ENCODE results near the gene PTPRC.

Gene PTPRC

DNA sequence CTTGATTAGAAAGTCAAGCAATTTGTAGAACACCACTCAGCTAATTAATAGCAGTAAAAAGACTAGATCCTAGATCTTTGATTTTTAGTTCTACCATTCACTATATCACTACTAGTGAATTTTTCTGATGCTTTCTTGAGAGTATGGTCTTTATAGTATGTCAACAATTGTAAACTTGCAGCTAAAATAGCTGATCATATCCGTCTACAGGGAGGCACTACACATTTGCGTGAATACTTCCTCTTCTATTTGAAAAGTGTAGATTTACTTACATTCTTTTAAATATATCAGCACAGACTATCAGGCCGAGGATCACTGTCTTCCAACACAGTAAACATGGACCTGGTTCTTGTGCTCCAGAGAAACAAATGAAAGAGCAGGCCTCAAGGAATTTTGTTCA lies 18.6 kb upstream of the PTPRC start:
- DNase-seq (ENCODE audit: low read depth): no peak
- no peak overlapping the region for H3K4me3 ChIP-seq (ENCODE audit: low read depth, low read length)
- TF ChIP-seq MYC (IDR thresholded peaks at IDR 0.05; ENCODE audit: low read depth, low read length) (no peak), POLR2A (IDR thresholded peaks at IDR 0.05; ENCODE audit: extremely low read depth, insufficient read length) (no peak)
- TF ChIP-seq, protein P1, sequence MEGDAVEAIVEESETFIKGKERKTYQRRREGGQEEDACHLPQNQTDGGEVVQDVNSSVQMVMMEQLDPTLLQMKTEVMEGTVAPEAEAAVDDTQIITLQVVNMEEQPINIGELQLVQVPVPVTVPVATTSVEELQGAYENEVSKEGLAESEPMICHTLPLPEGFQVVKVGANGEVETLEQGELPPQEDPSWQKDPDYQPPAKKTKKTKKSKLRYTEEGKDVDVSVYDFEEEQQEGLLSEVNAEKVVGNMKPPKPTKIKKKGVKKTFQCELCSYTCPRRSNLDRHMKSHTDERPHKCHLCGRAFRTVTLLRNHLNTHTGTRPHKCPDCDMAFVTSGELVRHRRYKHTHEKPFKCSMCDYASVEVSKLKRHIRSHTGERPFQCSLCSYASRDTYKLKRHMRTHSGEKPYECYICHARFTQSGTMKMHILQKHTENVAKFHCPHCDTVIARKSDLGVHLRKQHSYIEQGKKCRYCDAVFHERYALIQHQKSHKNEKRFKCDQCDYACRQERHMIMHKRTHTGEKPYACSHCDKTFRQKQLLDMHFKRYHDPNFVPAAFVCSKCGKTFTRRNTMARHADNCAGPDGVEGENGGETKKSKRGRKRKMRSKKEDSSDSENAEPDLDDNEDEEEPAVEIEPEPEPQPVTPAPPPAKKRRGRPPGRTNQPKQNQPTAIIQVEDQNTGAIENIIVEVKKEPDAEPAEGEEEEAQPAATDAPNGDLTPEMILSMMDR (IDR thresholded peaks at IDR 0.05; ENCODE audit: low read depth, low read length): no peak
- TF ChIP-seq, protein P2, sequence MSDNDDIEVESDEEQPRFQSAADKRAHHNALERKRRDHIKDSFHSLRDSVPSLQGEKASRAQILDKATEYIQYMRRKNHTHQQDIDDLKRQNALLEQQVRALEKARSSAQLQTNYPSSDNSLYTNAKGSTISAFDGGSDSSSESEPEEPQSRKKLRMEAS (IDR thresholded peaks at IDR 0.05; ENCODE audit: low read depth, low read length): no peak

DNA sequence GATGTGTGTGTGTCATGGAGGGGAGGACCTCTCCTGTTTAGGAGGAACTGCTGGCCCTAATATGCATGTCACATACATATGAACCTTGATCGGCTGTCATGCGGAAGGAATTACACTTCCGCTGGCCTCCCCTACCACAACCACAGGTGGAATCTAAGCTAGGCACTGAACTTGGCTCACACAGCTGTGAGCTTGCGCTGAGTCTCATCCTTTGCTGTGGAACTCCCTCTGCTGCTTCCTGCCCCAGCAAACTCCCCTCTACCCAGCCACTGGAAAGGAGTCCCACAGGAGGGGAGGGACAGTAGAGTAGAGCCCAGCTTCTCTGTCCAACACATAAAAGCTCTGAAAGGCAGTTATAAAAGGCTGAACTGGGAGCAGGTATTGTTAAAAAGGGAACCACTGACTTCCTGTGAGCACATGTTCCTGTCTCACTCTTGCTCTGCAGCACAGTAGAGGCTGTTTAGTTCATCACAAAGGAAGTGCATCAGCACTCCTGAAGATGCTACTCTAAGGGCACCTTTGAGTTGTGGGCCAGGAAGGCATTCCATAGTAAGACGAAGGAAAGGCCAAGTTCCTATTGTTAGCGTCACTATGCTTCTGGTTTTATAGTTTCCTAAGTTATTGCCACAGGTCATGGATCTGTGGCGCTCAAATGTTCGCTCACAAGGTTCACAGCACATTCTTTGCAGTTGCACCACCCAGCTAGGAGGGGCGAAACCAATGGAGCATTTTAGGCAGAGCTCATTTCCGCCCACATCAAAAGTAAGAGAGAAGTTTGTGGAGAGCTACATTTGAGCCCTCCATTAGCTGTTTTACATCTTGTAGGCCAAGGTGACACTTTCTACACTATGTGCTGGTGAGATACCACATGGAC lies 17.7 kb upstream of the PTPRC start:
- TF ChIP-seq, protein P1 (IDR thresholded peaks at IDR 0.05; ENCODE audit: low read depth, low read length): no peak
- TF ChIP-seq POLR2A (IDR thresholded peaks at IDR 0.05; ENCODE audit: extremely low read depth, insufficient read length): no peak
- TF ChIP-seq, protein P2 (IDR thresholded peaks at IDR 0.05; ENCODE audit: low read depth, low read length): peak; percentile 90
- TF ChIP-seq MYC (IDR thresholded peaks at IDR 0.05; ENCODE audit: low read depth, low read length): peak; percentile 87
- H3K4me3 ChIP-seq (ENCODE audit: low read depth, low read length): no peak overlapping the region
- DNase-seq (ENCODE audit: low read depth): peak; percentile 58

DNA sequence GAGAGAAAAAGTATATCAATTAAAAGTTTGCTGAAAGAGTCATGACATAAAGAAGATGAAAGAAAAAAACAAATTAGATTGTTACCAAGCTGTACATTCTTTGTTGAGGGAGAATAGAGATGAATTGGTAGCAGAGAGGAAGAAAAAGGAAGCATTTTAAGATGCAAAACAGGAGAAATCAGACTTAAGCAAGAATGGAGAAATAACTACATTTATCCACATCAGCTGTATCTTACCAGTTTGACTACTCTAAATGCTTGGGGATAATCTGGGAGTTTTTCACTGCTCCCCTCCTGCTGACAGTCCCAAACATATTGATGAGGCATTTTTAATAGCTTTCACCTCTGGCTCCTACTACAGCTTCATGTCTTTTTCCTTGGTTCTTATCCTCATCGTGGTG lies 16.8 kb upstream of the PTPRC start:
- TF ChIP-seq MYC (IDR thresholded peaks at IDR 0.05; ENCODE audit: low read depth, low read length) (no peak), POLR2A (IDR thresholded peaks at IDR 0.05; ENCODE audit: extremely low read depth, insufficient read length) (no peak)
- TF ChIP-seq, protein P1 (IDR thresholded peaks at IDR 0.05; ENCODE audit: low read depth, low read length): no peak
- TF ChIP-seq, protein P2 (IDR thresholded peaks at IDR 0.05; ENCODE audit: low read depth, low read length): no peak
- no peak overlapping the region for H3K4me3 ChIP-seq (ENCODE audit: low read depth, low read length)
- no peak for DNase-seq (ENCODE audit: low read depth)

DNA sequence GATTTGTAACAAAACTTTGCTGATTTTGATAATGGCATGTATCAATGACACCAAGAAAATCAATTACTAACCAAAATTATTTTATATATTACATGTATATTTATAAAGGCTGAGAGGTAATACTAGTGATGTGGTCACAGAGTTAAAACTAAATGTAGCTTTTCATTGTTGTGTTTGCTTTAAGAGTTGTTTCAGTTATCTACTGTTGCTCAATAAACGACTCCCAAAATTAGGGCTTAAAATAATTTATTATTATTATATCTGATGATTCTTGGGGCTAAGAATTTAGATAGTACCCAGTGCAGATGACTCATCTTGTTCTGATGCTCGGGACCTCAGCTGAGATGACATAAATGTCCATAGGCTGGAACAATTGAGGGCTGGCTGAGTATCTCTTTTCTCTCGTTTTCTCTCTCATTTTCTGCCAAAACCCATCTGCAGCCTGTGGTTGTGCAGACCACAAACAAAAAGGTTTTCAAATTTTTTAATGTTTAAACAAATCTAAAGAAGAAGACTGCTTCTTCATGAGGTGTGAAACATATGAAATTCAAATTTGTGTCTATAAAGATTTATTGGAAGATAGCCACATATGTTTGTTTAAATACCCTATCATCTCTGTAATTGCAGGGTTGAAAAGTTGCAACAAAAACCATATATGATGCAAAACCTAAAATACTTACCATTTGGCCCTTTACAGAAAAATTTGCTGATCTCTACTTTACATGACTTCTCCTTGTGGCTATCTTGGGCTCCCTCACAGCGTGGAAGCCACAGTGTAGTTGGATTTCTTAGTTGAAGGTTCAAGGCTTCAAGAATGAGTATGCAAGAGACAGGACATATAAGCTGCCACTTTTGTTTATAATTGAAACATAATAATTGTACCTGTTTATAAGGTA lies 14.8 kb upstream of the PTPRC start:
- DNase-seq (ENCODE audit: low read depth): no peak
- TF ChIP-seq, protein P2 (IDR thresholded peaks at IDR 0.05; ENCODE audit: low read depth, low read length): no peak
- TF ChIP-seq POLR2A (IDR thresholded peaks at IDR 0.05; ENCODE audit: extremely low read depth, insufficient read length): no peak
- no peak for TF ChIP-seq MYC (IDR thresholded peaks at IDR 0.05; ENCODE audit: low read depth, low read length)
- TF ChIP-seq, protein P1 (IDR thresholded peaks at IDR 0.05; ENCODE audit: low read depth, low read length): no peak
- H3K4me3 ChIP-seq (ENCODE audit: low read depth, low read length): no peak overlapping the region

DNA sequence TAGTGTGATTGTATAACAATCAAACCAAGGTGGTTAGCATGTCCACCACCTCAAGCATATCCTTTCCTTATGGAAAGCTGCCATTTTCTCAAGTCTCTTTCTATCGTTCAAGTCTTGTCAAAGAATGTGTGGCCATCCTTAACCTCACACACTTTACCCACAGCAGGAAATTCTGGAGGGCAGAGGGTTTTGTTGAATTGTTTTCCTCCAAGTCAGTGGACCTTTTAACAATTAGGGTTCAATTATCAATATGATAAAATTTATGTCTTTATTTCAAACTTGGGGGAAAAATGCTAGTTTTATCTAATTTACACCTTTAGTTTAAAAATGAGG lies 14.2 kb upstream of the PTPRC start:
- DNase-seq (ENCODE audit: low read depth): no peak
- TF ChIP-seq, protein P1 (IDR thresholded peaks at IDR 0.05; ENCODE audit: low read depth, low read length): no peak
- TF ChIP-seq MYC (IDR thresholded peaks at IDR 0.05; ENCODE audit: low read depth, low read length) (no peak), POLR2A (IDR thresholded peaks at IDR 0.05; ENCODE audit: extremely low read depth, insufficient read length) (no peak)
- TF ChIP-seq, protein P2 (IDR thresholded peaks at IDR 0.05; ENCODE audit: low read depth, low read length): no peak
- no peak overlapping the region for H3K4me3 ChIP-seq (ENCODE audit: low read depth, low read length)

Measured in NB4 (cell line).